Measurements from ENCODE around the gene KCNIP1. TPM values are rescaled to one million over a fixed set of nuclear protein-coding genes. Genes with fewer than 3 reads are reported as not detected.

KCNIP1 gene
- total RNA-seq, 1 experiment from 2014 or later = not detected

- H3K4me2 ChIP-seq (ENCODE audit: low read length) = no peak overlapping the region
- POLR2A ChIA-PET = no interaction called here
These were observed 246.2 kb downstream of the KCNIP1 start for GRCh38 chr5:170749911-170750431.

DNA sequence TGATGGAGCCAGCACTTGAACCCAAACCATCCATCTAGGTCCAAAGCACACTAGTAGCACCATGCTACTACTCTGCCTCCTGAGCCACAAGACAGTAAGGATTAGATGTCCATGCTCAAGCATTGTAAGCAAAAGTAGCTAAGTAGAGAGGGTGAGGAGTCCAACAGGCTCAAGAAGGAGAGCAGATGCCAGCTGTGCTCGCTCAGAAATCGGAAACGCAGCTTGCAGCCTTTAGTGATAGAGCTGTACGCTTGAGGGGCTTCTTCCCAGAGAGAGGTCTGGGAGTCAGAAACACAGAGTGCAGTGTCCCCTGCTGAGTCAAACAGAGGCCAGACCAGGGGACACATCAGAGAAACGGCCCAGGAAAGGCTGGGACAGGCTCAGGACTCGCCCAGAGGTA, 247.0 kb downstream of the KCNIP1 start:
- ATAC-seq (no peak), DNase-seq (ENCODE audit: low read depth, low spot score) (no peak)
- Histone ChIP-seq H3K9me3 (ENCODE audit: control insufficient read depth in 1 of 2, insufficient read depth in 1 of 2, low read depth in 1 of 2, low read length in 2 of 2) (no peaks in the 10 kb centered on the region), H3K36me3 (ENCODE audit: control insufficient read depth in 1 of 2, insufficient read depth in 2 of 2, low read length in 2 of 2) (no peaks in the 10 kb centered on the region), H3K4me2 (ENCODE audit: low read length) (no peak overlapping the region), H3K27ac (ENCODE audit: low read depth, low read length) (no peak overlapping the region), H3K9ac (ENCODE audit: low read length) (no peak overlapping the region), H3K4me3 (replicated peaks in 1 of 2; ENCODE audit: low read depth in 1 of 2, low read length in 2 of 2) (no peak overlapping the region), H3K9me2 (ENCODE audit: insufficient read depth) (no peaks in the 10 kb centered on the region), H4K20me1 (ENCODE audit: insufficient read depth) (no peaks in the 10 kb centered on the region), H2AFZ (ENCODE audit: low read depth, low read length, poor library complexity, severe bottlenecking) (no peak overlapping the region), H3K79me2 (ENCODE audit: insufficient read depth, low read length) (no peaks in the 10 kb centered on the region), H3K4me1 (ENCODE audit: control insufficient read depth in 1 of 2, insufficient read depth in 2 of 2, low read length in 2 of 2) (no peaks in the 10 kb centered on the region), H3K27me3 (ENCODE audit: insufficient read depth, low read length) (peaks cover 13% of the 10 kb centered on the region; the same call in 1 of the 2 replicates)
- RAD21 ChIA-PET (ENCODE audit: low non-redundant PET in 1 of 2, low total read pairs in 2 of 2, uncharacterized antibody in 2 of 2, unreplicated experiment in 2 of 2) = no interaction called here
- CTCF ChIA-PET = interaction anchor here (9.5 kb wide), 1 partner anchor 41 kb away, joined by 113 read pairs; no protein-coding TSS in a partner anchor
- no TSS peak for BruUV-seq (replicated peaks)
- intact Hi-C loops (cut with micrococcal nuclease) = no loop called here
- POLR2A ChIA-PET = no interaction called here
- TF ChIP-seq SP1 (IDR thresholded peaks at IDR 0.05; ENCODE audit: low read depth) (no peak), REST (IDR thresholded peaks at IDR 0.05; ENCODE audit: low read depth) (no peak), SRF (IDR thresholded peaks at IDR 0.05; ENCODE audit: low read depth) (no peak), POLR2AphosphoS5 (IDR thresholded peaks at IDR 0.05; ENCODE audit: low read depth, low read length) (no peak), ZBTB33 (IDR thresholded peaks at IDR 0.05; ENCODE audit: extremely low read depth, insufficient replicate concordance, low read length) (no peak), FOSL1 (IDR thresholded peaks at IDR 0.05; ENCODE audit: low read depth) (no peak), SIN3A (IDR thresholded peaks at IDR 0.05; ENCODE audit: low read depth) (no peak), EZH2phosphoT487 (IDR thresholded peaks at IDR 0.05; ENCODE audit: borderline replicate concordance) (no peak), POLR2A (IDR thresholded peaks at IDR 0.05; ENCODE audit: borderline replicate concordance, extremely low read depth, insufficient read depth, insufficient read length) (no peak)

More at GRCh38 chr5:170749911-170750431, 246.2 kb downstream of the KCNIP1 start:
- Histone ChIP-seq H3K27me3 (ENCODE audit: insufficient read depth, low read length) (peaks cover 13% of the 10 kb centered on the region; the same call in 1 of the 2 replicates), H4K20me1 (ENCODE audit: insufficient read depth) (no peaks in the 10 kb centered on the region), H3K9me2 (ENCODE audit: insufficient read depth) (no peaks in the 10 kb centered on the region), H3K9me3 (ENCODE audit: control insufficient read depth in 1 of 2, insufficient read depth in 1 of 2, low read depth in 1 of 2, low read length in 2 of 2) (no peaks in the 10 kb centered on the region), H3K9ac (ENCODE audit: low read length) (no peak overlapping the region), H3K4me3 (replicated peaks in 1 of 2; ENCODE audit: low read depth in 1 of 2, low read length in 2 of 2) (no peak overlapping the region), H3K4me1 (ENCODE audit: control insufficient read depth in 1 of 2, insufficient read depth in 2 of 2, low read length in 2 of 2) (peaks cover 0 to 2% of the 10 kb centered on the region in 2 experiments; a peak in 1 of 4 replicates), H2AFZ (ENCODE audit: low read depth, low read length, poor library complexity, severe bottlenecking) (no peak overlapping the region), H3K79me2 (ENCODE audit: insufficient read depth, low read length) (no peaks in the 10 kb centered on the region), H3K27ac (ENCODE audit: low read depth, low read length) (no peak overlapping the region), H3K36me3 (ENCODE audit: control insufficient read depth in 1 of 2, insufficient read depth in 2 of 2, low read length in 2 of 2) (no peaks in the 10 kb centered on the region)
- ChIA-PET RAD21 (ENCODE audit: low non-redundant PET in 1 of 2, low total read pairs in 2 of 2, uncharacterized antibody in 2 of 2, unreplicated experiment in 2 of 2) (no interaction called here), CTCF (interaction anchor here (9.5 kb wide), 1 partner anchor 42 kb away, joined by 113 read pairs; no protein-coding TSS in a partner anchor)
- ATAC-seq (no peak), DNase-seq (ENCODE audit: low read depth, low spot score) (no peak)
- TF ChIP-seq CEBPB (IDR thresholded peaks at IDR 0.05; ENCODE audit: low read depth) (no peak), TCF7L2 (IDR thresholded peaks at IDR 0.05; ENCODE audit: borderline replicate concordance, extremely low read depth, insufficient read depth, insufficient read length) (no peak), FOSL1 (IDR thresholded peaks at IDR 0.05; ENCODE audit: low read depth) (no peak), YY1 (IDR thresholded peaks at IDR 0.05; ENCODE audit: extremely low read depth, insufficient replicate concordance, low read depth, low read length) (no peak), EZH2 (IDR thresholded peaks at IDR 0.05) (no peak), POLR2A (IDR thresholded peaks at IDR 0.05; ENCODE audit: borderline replicate concordance, extremely low read depth, insufficient read depth, insufficient read length) (no peak), ZNF274 (IDR thresholded peaks at IDR 0.05; ENCODE audit: low read depth, low read length) (no peak), JUND (IDR thresholded peaks at IDR 0.05) (no peak), POLR2AphosphoS5 (IDR thresholded peaks at IDR 0.05; ENCODE audit: low read depth, low read length) (no peak)
- TF ChIP-seq, protein P1, sequence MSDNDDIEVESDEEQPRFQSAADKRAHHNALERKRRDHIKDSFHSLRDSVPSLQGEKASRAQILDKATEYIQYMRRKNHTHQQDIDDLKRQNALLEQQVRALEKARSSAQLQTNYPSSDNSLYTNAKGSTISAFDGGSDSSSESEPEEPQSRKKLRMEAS (IDR thresholded peaks at IDR 0.05) = no peak
- TF ChIP-seq, protein P2, sequence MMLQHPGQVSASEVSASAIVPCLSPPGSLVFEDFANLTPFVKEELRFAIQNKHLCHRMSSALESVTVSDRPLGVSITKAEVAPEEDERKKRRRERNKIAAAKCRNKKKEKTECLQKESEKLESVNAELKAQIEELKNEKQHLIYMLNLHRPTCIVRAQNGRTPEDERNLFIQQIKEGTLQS (IDR thresholded peaks at IDR 0.05) = no peak
- intact Hi-C loops (cut with micrococcal nuclease) = loop anchor here (10.0 kb wide), 3 partner anchors 145 to 1155 kb away; no protein-coding TSS in a partner anchor
- BruUV-seq (replicated peaks) = no TSS peak
